ENCODE data around the gene PRKD2.

DNA sequence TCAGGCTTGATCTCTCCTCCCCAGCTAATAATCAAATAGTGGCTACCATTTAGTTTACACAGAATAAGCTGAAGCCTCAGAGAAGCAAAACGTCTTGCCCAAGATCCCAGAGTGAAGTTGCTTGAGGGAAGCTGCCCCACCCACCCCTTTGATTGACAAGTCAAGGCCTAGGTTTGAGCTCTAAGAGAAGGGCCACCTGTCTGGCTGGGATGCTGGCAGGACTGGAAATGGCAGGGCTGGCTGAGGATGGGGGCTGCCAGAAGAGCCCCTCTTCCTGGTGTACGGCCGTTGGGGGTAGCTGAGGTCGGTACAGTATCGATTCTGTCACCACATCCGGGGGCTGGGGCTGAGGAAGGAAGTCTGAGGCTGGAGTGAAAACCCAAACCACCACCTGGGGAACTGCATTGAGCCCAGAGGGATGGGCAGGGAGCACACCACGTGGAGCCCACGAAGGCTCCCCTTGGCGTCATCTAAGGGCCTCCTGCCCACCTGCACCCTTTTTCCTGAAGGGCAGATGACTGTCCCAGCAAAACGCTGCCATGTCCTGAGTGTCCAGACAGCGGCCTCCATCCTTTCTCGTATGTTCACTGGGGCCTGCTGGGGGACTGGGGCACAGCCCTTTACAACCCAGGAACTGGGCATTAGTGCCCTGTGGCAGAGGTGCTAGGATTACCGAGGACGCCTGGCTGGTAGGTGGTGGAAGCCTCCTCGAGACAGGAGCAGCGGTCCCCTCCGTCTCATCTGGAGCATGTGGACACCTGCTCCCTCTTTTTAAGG is 1.4 kb upstream of the PRKD2 start:
- TF ChIP-seq, protein P1, sequence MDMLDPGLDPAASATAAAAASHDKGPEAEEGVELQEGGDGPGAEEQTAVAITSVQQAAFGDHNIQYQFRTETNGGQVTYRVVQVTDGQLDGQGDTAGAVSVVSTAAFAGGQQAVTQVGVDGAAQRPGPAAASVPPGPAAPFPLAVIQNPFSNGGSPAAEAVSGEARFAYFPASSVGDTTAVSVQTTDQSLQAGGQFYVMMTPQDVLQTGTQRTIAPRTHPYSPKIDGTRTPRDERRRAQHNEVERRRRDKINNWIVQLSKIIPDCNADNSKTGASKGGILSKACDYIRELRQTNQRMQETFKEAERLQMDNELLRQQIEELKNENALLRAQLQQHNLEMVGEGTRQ (IDR thresholded peaks at IDR 0.05; ENCODE audit: low read length), result no peak
- TF ChIP-seq SP2 (IDR thresholded peaks at IDR 0.05; ENCODE audit: low read length) (no peak), EP300 (IDR thresholded peaks at IDR 0.05; ENCODE audit: borderline replicate concordance in 1 of 2, low read depth in 2 of 2, low read length in 2 of 2) (no peak)

Data from H1 (cell line).